Hematopoietic multipotent progenitor cell treated with erythropoietin and hydrocortisone succinate and interleukin-3 and kit ligand, for 6 days (in vitro differentiated cells): ENCODE data around the gene ANKRD44.
"Not testable (repeated sequence)": the region's sequence is repeated elsewhere in the genome, so short reads cannot be mapped to it uniquely, and the experiment has no call there.

Source experiments
- DNase-seq: peaks from one replicate; pipeline ENCODE4 v3.0.0-alpha.2; 2015

Gene ANKRD44

DNA sequence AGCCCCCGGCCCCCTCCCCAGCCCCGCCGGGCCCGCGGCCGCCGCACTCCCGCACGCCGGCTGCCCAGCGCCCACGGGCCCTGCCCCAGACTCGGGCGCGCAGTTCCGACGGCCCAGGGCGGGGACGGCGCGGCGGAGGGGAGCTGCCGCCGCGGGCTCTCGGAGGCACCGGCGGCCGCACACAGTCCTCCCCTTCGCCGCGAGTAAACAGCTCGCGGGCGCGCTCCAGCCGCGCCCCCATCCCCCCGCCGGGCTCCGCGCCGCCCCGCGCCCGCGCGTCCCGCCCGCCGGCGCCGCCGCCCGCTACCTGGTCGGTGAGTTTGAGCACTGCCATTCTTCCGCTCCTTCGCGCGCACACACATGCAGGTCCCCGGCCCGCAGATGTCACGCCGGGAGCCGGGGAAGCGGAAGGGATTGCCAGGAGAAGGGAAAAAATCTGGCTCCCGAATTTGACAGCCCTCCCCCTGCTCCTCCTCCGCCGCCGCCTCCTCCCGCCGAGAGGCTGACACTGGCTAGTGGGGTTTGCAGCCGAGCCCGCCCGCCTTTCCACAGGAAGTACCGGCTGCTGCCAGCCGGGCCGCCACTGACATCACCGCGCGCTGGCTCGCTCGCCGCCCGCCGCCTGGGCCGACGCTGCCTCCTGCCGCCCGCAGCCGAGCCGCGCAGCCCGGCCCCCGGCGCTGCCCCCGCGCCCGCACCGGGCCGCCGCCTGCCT is at the start of gene ANKRD44:
TSS of gene ANKRD44 (minus strand) at position 510 of the 715 bp plus-strand sequence. CDS start at position 334, 176 bp downstream.
- DNase-seq: peak; percentile 88

DNA sequence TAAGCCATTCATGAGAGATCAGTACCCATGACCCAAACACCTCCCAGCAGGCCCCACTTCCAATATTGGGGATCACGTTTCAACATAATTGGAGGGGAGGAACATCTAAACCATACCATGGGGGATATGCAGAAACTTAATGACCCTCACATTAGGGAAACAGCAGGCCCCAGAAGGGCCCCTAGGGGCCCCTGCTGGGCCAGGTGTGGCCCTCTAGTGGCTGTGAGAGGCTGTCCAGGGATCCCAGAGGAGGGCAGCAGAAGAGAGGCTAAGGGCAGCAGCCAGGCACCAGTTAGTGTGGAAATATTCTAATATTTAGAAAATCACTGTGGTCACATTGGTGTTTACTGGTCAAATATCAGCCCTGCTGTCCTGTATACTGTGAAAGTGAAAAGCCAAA is 49.3 kb upstream of the ANKRD44 start:
- peak; percentile 25 for DNase-seq

DNA sequence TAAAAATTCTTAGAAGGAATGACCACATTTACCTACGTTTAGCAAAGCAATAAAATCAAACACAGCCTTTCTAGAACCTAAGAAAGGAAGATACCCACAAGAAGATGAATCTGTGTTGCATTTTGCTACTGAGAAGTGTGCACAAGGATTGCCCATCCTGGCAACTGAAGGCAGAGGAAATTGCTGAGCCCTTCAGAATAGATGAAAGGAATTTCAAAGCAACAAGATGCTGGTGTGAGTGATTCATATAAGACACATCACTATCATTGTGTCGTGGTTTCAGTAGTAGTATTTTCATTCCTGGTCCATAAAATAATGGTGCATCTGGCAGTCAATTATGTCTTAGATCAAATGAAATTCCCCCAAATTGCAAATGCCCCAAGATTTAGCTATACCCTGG is 48.4 kb upstream of the ANKRD44 start:
- no peak for DNase-seq

DNA sequence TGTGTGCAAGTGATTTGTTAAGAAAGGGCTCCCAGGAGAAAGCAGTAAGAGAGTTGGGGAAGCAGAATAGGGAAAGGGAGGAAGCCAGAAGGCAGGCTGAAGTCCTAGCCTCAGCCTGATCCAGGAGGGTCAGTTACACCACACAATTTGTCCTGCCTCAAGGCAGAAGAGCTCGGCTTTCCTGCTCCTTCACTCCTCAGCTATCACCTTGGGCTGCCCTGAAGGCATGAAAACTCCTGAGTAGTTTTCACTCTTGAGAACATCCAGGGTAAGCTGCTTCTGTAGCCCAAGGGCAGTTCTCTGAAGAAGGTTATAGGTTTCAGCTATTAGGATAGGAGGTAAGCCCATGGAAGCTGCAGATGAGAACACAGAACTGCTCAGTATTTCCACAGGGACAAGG is 47.4 kb upstream of the ANKRD44 start:
- DNase-seq: no peak

DNA sequence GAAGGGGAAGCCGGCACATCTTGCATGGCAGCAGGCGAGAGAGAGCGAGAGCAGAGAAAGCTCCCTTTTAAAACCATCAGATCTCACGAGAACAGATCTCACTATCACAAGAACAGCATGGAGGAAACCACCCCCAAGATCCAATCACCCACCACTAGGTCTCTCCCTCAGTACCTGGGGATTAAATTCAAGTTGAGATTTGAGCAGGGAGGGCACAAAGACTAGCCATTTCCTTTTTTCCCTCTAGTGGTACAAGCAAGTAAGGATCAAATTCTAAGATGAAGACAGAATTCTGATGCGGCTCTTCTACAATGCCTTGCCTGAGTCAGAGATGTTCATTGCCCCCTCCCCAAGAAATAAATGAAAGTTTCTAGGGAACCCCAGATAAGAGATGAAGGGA is 45.6 kb upstream of the ANKRD44 start:
- peak; percentile 22 for DNase-seq

DNA sequence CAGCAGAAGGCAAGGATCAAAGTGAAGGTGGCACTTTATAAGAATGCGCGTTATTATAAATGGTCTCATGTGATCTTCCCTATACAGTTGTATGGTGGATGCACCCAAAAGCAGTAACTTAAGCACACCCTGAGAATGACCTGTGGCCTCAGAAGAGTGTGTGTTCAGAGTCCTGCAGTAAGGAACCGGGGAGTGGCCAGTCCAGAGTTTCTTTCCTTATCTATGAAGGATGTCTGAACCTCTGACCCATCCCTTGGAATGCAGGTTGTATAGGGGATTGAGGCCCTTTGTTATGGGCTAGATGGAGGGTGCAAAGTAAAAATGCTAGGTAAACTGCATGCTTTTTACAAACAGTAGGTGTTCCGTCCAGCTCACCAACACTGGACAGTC is 43.6 kb upstream of the ANKRD44 start:
- DNase-seq: no peak

DNA sequence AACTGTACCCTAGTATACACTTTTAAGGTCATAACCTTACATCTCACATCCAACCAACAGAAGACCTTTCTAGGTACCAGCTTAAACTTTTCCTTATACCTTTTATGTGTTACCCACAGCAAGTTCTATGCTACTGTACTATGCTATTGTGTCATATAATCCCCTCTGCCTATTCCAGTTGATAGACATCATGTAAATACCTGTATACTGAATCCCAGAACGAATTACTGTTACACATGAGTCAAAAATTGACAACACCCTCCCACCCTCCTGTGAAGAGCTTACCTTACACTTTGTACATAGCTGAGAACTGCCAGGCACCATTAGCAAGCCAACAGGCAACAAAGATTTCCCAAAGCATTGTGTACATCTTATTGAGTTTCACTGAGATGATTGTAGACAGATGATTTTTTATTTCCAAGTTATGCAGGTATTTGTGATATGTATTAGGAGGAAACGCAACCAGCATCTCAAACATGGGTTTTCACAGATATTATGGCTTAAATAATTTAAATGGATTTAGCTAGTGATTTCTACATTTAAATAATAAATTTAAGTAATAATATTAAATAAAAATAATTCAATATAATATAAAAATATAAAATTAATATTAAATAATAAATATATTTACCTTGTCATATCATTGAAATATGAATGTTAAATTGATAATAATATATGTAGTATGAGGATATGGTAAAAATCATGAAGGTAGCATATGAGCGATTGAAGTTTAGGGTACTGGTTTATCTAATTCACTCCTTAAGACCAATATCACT is 43.0 kb upstream of the ANKRD44 start:
- no peak for DNase-seq

DNA sequence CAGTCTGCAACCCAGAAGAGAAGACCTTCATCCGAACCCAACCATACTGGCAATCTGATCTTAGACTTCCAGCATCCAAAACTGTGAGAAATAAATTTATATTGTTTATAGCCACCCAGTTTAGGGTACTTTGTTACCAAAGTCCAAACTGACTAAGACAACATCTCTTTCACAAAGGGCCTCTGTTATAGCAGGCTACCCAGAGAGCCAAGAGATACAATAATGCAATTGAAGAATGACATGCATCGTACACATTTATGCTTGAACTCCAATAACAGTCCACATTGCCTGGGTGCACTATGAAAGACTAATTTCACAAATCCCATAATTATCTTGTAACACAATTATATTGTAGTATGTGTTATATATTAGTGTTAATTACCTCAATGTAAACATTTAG is 39.1 kb upstream of the ANKRD44 start:
- DNase-seq: no peak

DNA sequence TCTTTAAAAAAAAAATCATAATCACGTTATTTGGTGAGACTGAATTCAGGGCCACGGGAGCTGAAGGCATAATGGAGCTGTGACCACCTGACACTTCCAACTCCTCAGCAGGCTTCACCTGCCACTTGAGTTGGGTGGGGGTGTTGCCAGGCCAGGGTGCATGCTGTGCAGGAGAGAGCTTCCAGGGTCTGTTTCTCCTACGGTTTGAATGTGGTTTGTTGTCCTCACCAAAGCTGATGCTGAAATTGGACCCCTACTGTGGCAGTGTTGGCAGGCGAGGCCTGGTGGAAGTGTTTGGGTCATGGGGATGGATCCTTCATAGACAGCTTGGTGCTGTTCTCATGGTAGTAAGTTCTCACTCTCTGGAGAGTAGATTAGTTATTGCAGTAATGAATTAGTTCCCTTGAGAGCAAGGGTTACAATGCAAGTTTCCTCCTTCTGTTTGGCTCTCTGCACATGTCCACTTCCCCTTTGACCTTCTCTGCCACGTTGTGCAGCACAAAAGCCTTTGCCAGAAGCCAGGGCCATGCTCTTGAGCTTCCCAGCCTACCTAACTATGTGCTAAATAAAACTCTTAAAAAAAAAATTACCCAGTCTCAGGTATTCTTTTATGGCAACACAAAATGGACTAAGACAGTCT is 38.3 kb upstream of the ANKRD44 start:
- no peak for DNase-seq

DNA sequence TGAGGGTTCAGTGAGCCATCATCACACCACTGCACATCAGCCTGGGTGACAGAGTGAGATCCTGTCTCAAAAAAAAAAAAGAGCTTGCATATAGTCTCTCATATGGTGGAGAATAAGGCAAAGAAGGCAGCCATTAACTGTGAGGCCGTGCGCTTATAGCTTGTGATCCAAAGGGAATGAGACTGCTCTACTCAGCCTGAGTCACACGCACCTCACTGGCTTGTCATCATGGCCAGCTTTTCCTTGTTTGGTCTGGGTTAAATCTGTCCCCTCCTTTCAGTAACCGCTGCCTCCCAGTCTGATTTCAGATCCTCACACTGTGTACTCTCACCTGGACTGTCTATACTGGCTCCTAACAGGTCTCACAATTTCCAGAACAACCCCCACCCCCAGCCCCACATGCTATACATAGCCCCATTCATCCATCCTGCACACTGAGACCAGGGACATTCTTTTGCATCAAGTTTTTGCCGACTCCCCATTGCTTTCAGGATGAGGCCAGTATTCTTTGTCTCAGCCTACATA is 35.3 kb upstream of the ANKRD44 start:
- DNase-seq: no peak

DNA sequence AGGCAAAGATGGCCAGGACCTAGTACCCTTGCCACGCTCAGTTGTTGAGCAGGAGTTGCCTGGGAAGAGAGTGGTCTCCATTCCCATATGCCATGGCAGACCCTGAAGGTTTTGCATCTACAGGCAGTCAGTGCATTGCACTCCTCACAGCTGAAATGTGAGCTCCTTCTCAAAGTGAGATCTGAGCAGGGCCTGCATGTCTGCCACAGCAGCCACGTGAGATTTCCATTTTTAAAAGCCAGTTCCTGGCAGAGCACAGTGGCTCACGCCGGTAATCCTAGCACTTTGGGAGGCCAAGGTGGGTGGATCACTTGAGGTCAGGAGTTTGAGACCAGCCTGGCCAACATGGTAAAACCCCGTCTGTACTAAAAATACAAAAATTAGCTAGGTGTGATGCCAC is 33.4 kb upstream of the ANKRD44 start:
- not testable (repeated sequence) for DNase-seq

DNA sequence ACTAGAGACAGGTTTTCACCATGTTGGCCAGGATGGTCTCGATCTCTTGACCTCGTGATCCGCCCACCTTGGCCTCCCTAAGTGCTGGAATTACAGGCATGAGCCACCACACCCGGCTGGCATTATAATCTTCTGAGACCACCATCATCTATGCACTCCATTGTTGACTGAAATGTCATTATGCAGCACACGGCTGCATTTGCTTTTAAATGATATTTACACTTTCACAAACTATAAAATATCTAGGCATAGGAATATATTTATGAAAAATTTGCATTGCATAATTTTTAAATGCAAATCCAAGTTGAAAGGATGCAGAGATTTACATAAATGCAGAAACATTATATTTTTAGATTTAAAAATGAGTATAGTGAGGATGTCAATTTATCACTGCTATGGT is 30.0 kb upstream of the ANKRD44 start:
- no peak for DNase-seq

DNA sequence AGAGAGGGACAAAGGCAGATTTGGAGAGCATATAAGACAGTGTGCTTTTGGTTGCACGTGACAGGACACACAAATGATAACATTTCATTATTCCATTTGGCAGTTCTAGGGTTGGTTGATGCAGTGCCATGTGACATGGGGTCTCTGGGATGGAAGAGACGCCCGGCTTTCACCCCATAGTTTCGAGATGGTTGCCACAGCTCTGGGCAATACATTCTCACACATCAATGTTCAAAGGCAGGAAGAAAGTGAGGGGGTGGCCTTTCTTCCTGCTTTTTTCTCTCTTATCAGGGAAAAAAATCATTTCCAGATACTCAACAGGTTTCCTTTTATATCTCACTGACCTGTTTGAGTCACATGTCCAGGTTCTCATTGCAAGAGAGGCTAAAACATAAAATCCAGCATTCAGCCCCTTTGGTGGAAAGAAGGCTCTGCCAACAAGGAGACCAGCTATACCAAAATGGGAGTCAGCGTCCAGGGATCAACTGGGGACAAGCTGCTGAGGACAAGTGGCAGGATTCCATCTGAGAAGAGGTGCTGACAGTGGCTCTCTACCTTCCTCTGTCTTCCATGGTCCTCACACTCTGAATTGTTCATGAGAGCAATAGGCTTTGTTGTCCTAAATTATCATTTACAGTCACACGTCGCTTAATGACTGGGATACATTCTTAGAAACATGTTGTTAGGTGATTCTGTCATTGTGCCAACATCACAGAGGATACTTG is 29.1 kb upstream of the ANKRD44 start:
- no peak for DNase-seq

DNA sequence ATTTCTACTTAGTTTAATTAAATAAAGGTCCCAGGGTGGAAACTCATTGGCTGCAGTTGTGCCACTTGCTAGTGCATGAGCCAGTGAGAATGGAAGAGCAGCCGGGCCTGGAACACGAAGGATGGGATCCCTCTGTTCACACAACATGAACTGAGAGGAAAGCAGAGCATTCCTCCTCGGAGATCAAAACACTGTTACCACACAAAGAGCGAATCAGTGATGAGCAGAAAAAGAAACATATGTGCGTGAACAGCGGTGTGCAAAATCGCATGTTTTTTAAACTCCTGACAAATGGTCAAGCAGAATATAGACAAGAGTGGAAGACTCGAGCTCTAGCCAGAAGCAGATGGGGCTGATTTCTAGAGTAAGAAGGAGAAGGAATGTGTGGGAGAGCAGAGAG is 28.4 kb upstream of the ANKRD44 start:
- DNase-seq: no peak

DNA sequence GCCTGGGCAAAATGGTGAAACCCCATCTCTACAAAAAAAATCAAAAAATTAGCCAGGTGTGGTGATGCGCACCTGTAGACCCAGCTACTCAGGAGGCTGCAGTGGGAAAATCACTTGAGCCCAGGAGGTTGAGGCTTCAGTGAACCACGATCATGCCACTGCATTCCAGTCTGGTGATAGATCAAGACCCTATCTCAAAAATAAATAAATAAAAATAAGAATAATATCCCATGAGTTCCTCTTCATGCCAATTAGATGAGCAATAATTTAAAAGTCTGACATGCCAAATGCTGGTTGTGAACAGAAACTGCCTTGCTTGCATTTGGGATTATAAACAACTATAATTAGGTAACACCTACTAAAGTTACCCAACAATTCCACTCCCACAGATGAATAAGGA is 22.1 kb upstream of the ANKRD44 start:
- DNase-seq: no peak

DNA sequence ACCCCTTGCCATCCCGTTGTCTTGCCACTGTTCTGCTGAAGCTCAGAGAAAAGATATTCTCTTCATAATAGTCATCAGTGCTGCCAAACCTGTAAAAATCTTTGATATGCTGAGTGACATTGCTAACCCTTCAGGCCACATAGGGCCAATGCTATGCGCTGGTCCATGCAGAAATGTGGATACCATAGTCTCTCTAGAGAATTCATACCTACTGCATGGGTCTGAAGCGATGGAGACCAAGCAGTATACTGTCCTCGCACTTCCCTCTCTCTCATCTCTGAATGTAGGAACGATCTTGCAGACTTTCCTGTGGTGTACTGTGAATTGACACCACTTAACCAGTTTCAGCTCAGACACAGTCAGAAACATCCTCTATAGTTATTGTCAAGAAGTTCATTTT is 17.9 kb upstream of the ANKRD44 start:
- DNase-seq: no peak

DNA sequence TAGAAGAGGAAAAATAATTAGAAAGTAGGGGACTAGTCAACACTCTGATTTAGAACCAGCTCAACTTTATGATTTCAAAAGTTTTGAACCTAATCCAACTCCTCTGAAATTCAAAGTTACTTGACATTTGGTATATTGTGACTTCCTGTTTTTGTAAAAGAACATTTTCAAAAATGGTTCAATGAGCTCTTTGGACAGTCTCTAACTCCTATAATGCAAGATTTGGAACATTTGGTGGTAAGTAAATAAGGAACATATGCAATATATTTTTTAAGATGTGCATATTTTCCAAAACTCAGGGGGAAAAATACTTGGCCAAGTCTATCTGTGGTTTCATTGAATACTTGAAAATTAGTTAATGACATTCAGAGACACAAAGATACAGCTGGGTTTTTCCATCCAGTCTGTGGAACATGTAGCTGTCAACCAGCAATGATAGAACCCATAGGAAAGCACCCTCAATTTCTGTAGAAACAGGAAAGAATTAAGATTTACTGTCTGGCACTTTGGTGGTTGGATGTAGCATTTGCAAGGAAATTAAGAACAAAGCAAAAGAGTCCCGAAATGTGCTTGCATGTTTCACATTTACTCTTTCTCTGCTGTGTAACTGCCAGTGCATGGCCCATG is 17.0 kb upstream of the ANKRD44 start:
- no peak for DNase-seq

DNA sequence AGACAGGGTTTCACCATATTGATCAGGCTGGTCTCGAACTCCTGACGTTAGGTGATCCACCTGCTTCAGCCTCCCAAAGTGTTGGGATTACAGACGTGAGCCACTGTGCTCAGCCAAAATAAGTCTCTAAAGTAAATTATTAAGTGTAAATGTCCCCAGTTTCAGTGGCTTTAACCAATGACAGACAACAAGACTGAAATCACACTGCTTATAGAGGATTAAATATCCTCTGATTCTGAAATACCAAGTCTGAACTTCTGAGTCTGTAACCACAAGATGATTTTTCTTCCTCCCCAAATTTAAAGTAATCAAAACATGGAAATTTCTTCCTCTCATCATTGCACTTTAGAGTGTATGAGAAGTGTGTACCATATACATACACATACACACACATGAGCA is 16.5 kb upstream of the ANKRD44 start:
- DNase-seq: no peak

DNA sequence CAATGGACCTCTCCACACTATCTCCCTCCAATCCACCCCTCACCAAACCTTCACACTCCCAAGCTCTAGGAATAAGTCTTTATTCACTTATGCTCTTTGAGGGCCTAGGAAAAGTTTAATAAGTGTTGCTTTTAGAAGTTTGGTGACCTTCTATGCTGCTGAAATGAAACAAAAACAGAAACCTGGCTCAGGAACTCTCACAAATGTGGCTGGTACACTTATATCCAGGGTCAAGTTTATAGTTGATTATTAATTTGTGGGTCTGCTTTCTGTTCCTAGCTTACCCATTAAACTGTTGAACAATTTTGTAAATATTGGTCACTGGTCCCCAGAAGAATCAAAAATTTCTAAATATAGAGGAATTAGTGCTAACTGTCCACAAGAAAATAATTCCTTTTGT is 14.2 kb upstream of the ANKRD44 start:
- no peak for DNase-seq

DNA sequence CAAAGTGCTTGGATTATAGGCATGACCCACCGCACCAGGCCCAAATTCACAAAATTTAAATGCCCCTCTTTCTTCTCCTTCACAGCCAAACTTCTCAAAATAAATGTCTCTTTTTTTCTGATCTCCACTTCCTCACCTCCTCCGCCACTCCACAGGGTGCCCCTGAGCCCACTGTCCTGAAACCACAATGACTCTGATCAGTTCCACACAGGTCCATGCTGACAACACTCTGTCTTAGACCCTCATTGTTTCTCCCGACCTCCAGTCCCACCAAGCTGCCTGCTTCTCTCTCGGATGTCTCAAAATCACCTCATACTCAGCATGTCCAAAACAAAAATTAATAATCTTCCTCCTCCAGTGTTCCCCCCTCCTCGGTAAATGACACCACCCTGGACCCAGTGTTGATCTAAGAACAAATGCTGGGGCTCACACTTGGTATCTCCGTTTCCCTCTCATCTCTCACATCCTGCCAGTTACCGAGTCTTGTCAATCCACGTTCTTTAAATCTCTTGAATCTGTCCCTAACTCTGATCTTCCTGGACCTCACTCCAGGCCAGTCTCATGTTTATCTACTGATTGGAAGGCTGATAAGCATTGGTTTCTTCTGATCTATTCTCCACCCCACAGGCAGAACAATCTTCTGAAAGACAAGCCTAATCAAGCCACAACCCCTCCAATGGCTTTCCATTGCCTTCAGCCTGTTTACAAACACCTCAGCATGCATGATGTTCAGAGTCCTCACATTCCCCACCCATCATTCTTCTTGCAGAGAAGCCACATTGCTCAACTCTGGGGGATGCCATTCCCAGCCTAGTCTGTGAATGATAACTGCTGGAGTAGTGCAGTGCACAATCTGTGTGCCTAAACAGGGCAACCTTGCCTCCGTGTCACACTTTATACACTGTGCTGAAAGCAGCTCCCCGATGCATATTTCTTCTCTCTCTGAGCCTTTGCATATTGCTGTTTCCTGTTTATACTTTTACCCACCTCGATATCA is 12.4 kb upstream of the ANKRD44 start:
- DNase-seq: no peak

DNA sequence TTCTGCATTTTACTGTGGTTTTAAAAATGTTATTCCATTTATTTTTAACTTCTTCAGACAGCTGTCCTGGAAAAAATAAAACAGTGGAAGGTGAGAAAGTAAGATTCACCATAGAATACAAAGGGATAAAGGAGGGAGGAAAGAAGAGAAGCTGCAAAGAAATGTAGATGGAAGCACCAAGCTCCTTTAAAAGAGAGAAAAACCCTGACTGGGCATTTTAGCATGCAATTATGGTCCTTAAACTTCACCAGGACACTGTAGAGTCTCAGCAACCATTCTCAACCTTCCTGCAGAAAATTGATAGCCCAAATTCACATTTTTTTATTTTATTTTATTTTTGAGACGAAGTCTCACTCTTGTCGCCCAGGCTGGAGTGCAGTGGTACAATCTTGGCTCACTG is 11.6 kb upstream of the ANKRD44 start:
- no peak for DNase-seq
